Activated naive CD8-positive, alpha-beta T cell treated with anti-CD3 and anti-CD28 coated beads, Interleukin-2, amount 50 U/mL, for 24 hours (primary cell): ENCODE data around the gene ARNT2.

Experiments
- ATAC-seq: fragments of 150-1000 bp; cut with Tn5 transposase; one replicate; pipeline ENCODE4 v1.10.0; 2021
- DNase-seq: peaks from one replicate; pipeline ENCODE4 v3.0.0; 2021
- H3K27ac Mint-ChIP-seq: one replicate; pipeline ENCODE4 v1.8.0; 2021; ENCODE audit warnings: mild to moderate bottlenecking, mixed read lengths
- H3K27me3 Mint-ChIP-seq: one replicate; pipeline ENCODE4 v1.8.0; 2021; ENCODE audit warnings: mixed read lengths
- H3K36me3 Mint-ChIP-seq: one replicate; pipeline ENCODE4 v1.8.0; 2021; ENCODE audit warnings: low read depth, mixed read lengths
- H3K4me1 Mint-ChIP-seq: one replicate; pipeline ENCODE4 v1.8.0; 2021; ENCODE audit warnings: mixed read lengths
- H3K4me3 Mint-ChIP-seq: one replicate; pipeline ENCODE4 v1.8.0; 2021; ENCODE audit warnings: mild to moderate bottlenecking, moderate library complexity, mixed read lengths
- H3K9me3 Mint-ChIP-seq: one replicate; pipeline ENCODE4 v1.8.0; 2021; ENCODE audit warnings: mixed read lengths

ARNT2 gene

GRCh38 chr15:80558631-80559319 lies 154.6 kb downstream of the ARNT2 start:
- peaks cover 10% of the 10 kb centered on the region for H3K27me3 Mint-ChIP-seq
- no peak overlapping the region for H3K27ac Mint-ChIP-seq
- H3K9me3 Mint-ChIP-seq = no peaks in the 10 kb centered on the region
- ATAC-seq = no peak
- no peaks in the 10 kb centered on the region for H3K36me3 Mint-ChIP-seq
- no peak overlapping the region for H3K4me3 Mint-ChIP-seq
- H3K4me1 Mint-ChIP-seq = no peaks in the 10 kb centered on the region
- no peak for DNase-seq

- Mint-ChIP-seq H3K9me3 (no peaks in the 10 kb centered on the region), H3K4me3 (no peak overlapping the region), H3K27ac (no peak overlapping the region), H3K36me3 (no peaks in the 10 kb centered on the region), H3K27me3 (peaks cover 10% of the 10 kb centered on the region), H3K4me1 (no peaks in the 10 kb centered on the region)
- DNase-seq (no peak), ATAC-seq (no peak)
Measured at GRCh38 chr15:80559320-80559693, 155.1 kb downstream of the ARNT2 start.

- Mint-ChIP-seq H3K36me3 (no peaks in the 10 kb centered on the region), H3K4me3 (no peak overlapping the region), H3K27ac (no peak overlapping the region), H3K9me3 (no peaks in the 10 kb centered on the region), H3K27me3 (peaks cover 10% of the 10 kb centered on the region), H3K4me1 (no peaks in the 10 kb centered on the region)
- ATAC-seq (no peak), DNase-seq (no peak)
Measured at GRCh38 chr15:80559761-80560160, 155.6 kb downstream of the ARNT2 start.

- ATAC-seq (peak; percentile 38), DNase-seq (no peak)
- H3K27me3 Mint-ChIP-seq = peaks cover 9% of the 10 kb centered on the region
- H3K27ac Mint-ChIP-seq = no peak overlapping the region
- no peak overlapping the region for H3K4me3 Mint-ChIP-seq
- H3K36me3 Mint-ChIP-seq = no peaks in the 10 kb centered on the region
- H3K9me3 Mint-ChIP-seq = no peaks in the 10 kb centered on the region
- H3K4me1 Mint-ChIP-seq = no peaks in the 10 kb centered on the region
Measured at GRCh38 chr15:80560601-80561400, 156.6 kb downstream of the ARNT2 start.

GRCh38 chr15:80561500-80561899 lies 157.3 kb downstream of the ARNT2 start:
- Mint-ChIP-seq H3K36me3 (no peaks in the 10 kb centered on the region), H3K27ac (no peak overlapping the region), H3K4me3 (no peak overlapping the region), H3K27me3 (peaks cover 11% of the 10 kb centered on the region), H3K4me1 (no peaks in the 10 kb centered on the region), H3K9me3 (no peaks in the 10 kb centered on the region)
- DNase-seq = no peak
- no peak for ATAC-seq

- Mint-ChIP-seq H3K9me3 (no peaks in the 10 kb centered on the region), H3K4me3 (no peak overlapping the region), H3K27ac (no peak overlapping the region), H3K27me3 (peaks cover 9% of the 10 kb centered on the region), H3K36me3 (no peaks in the 10 kb centered on the region), H3K4me1 (no peaks in the 10 kb centered on the region)
- DNase-seq (no peak), ATAC-seq (no peak)
Measured at GRCh38 chr15:80562033-80562432, 157.9 kb downstream of the ARNT2 start.

GRCh38 chr15:80562846-80563245 lies 158.7 kb downstream of the ARNT2 start:
- H3K4me1 Mint-ChIP-seq = no peaks in the 10 kb centered on the region
- H3K4me3 Mint-ChIP-seq = no peak overlapping the region
- H3K27ac Mint-ChIP-seq = no peak overlapping the region
- no peaks in the 10 kb centered on the region for H3K36me3 Mint-ChIP-seq
- ATAC-seq = no peak
- H3K9me3 Mint-ChIP-seq = no peaks in the 10 kb centered on the region
- peaks cover 14% of the 10 kb centered on the region for H3K27me3 Mint-ChIP-seq
- no peak for DNase-seq

GRCh38 chr15:80563372-80563997 lies 159.3 kb downstream of the ARNT2 start:
- Mint-ChIP-seq H3K27me3 (peaks cover 17% of the 10 kb centered on the region), H3K4me1 (no peaks in the 10 kb centered on the region), H3K27ac (no peak overlapping the region), H3K36me3 (no peaks in the 10 kb centered on the region), H3K4me3 (no peak overlapping the region), H3K9me3 (no peaks in the 10 kb centered on the region)
- ATAC-seq (no peak), DNase-seq (no peak)

- Mint-ChIP-seq H3K4me1 (no peaks in the 10 kb centered on the region), H3K27me3 (peaks cover 17% of the 10 kb centered on the region), H3K9me3 (no peaks in the 10 kb centered on the region), H3K36me3 (no peaks in the 10 kb centered on the region), H3K27ac (no peak overlapping the region), H3K4me3 (no peak overlapping the region)
- DNase-seq = no peak
- ATAC-seq = no peak
Measured at GRCh38 chr15:80564056-80564455, 159.9 kb downstream of the ARNT2 start.

GRCh38 chr15:80565398-80565797 lies 161.2 kb downstream of the ARNT2 start:
- Mint-ChIP-seq H3K27ac (no peak overlapping the region), H3K4me1 (no peaks in the 10 kb centered on the region), H3K4me3 (no peak overlapping the region), H3K36me3 (no peaks in the 10 kb centered on the region), H3K27me3 (peaks cover 17% of the 10 kb centered on the region), H3K9me3 (no peaks in the 10 kb centered on the region)
- DNase-seq (no peak), ATAC-seq (no peak)

- ATAC-seq = no peak
- Mint-ChIP-seq H3K27ac (no peak overlapping the region), H3K4me1 (no peaks in the 10 kb centered on the region), H3K36me3 (no peaks in the 10 kb centered on the region), H3K9me3 (no peaks in the 10 kb centered on the region), H3K4me3 (no peak overlapping the region), H3K27me3 (peaks cover 17% of the 10 kb centered on the region)
- no peak for DNase-seq
Measured at GRCh38 chr15:80565988-80566387, 161.8 kb downstream of the ARNT2 start.

- Mint-ChIP-seq H3K27me3 (peaks cover 17% of the 10 kb centered on the region), H3K4me3 (no peak overlapping the region), H3K9me3 (no peaks in the 10 kb centered on the region), H3K4me1 (no peaks in the 10 kb centered on the region), H3K36me3 (no peaks in the 10 kb centered on the region), H3K27ac (no peak overlapping the region)
- ATAC-seq (no peak), DNase-seq (peak; percentile 5)
Measured at GRCh38 chr15:80567721-80568157, 163.6 kb downstream of the ARNT2 start.

- H3K27ac Mint-ChIP-seq = no peak overlapping the region
- H3K9me3 Mint-ChIP-seq = no peaks in the 10 kb centered on the region
- ATAC-seq = no peak
Measured at GRCh38 chr15:80568298-80568697, 164.1 kb downstream of the ARNT2 start.

GRCh38 chr15:80568876-80569605 lies 164.9 kb downstream of the ARNT2 start:
- Mint-ChIP-seq H3K36me3 (no peaks in the 10 kb centered on the region), H3K4me3 (no peak overlapping the region), H3K4me1 (no peaks in the 10 kb centered on the region), H3K27me3 (peaks cover 17% of the 10 kb centered on the region), H3K27ac (no peak overlapping the region), H3K9me3 (no peaks in the 10 kb centered on the region)
- ATAC-seq (no peak), DNase-seq (no peak)

More at GRCh38 chr15:80568298-80568697, 164.1 kb downstream of the ARNT2 start:
- Mint-ChIP-seq H3K36me3 (no peaks in the 10 kb centered on the region), H3K4me1 (no peaks in the 10 kb centered on the region), H3K27me3 (peaks cover 17% of the 10 kb centered on the region), H3K4me3 (no peak overlapping the region)
- no peak for DNase-seq
